H1 (cell line): Measurements from ENCODE around the gene RECK. TPM values are rescaled to one million over a fixed set of nuclear protein-coding genes. Genes with fewer than 3 reads are reported as not detected.

Experiments
- CBX8 ChIP-seq: fragments of 300-800, 300-1000 bp; sonication (generic); IDR thresholded peaks from 2 replicates; pipeline ENCODE4 v1.7.1; 2016; ENCODE audit warnings: low read depth, low read length, borderline replicate concordance
- SIRT6 ChIP-seq: IDR thresholded peaks from one replicate; pipeline ENCODE4 v1.7.1; 2012; ENCODE audit warnings: low read length, inconsistent platforms
- polyA plus RNA-seq, 7 experiments: library from polyadenylated mRNA; depleted of rRNA in 3 of 7; stranded (reverse) in 5 of 7; unstranded in 2 of 7; fragments of >200 nt in 5 of 7; fragments of 200-250 nt in 2 of 7; gene quantifications; 1 replicate in 5 of 7; 2 replicates in 1 of 7; 4 replicates in 1 of 7; pipeline versions ENCODE4 v1.2.1 to v1.2.3, GENCODE V29; 2011 to 2013; ENCODE audit warnings: missing spikeins in 2 of 7, mixed read lengths in 2 of 7
- total RNA-seq: library from RNA; stranded (reverse); fragmentation: NEBNext Ultra II Directional; extraction: Animal tissue kit (Norgen Biotek cat#: 25700); gene quantifications from 2 replicates; pipeline ENCODE4 v1.2.1, GENCODE V29; 2021
- TF ChIP-seq, protein P1 (sequence below), 3 experiments: IDR thresholded peaks; 1 replicate in 2 of 3; 2 replicates in 1 of 3; pipeline versions ENCODE4 v1.5.1 to v1.6.1; 2011; ENCODE audit warnings: low read length in 3 of 3, mild to moderate bottlenecking in 3 of 3, inconsistent platforms in 2 of 3, low read depth in 1 of 3, moderate library complexity in 1 of 3; ENCODE audit not compliant: insufficient read depth in 1 of 3; ENCODE audit errors: control extremely low read depth in 1 of 3
- TF ChIP-seq, protein P2 (sequence below): IDR thresholded peaks from 2 replicates; pipeline ENCODE4 v1.6.1; 2012; ENCODE audit warnings: inconsistent platforms
- TF ChIP-seq, protein P3 (sequence below): IDR thresholded peaks from 2 replicates; pipeline ENCODE4 v1.6.1; 2011; ENCODE audit warnings: low read length, improper control_type of control experiment

Gene RECK
- total and polyA plus RNA-seq, 2 of the 8 experiments (the other 6 are each of a cell fraction or from before 2014, with no cell fraction given): 5.4 to 9.8 TPM

DNA sequence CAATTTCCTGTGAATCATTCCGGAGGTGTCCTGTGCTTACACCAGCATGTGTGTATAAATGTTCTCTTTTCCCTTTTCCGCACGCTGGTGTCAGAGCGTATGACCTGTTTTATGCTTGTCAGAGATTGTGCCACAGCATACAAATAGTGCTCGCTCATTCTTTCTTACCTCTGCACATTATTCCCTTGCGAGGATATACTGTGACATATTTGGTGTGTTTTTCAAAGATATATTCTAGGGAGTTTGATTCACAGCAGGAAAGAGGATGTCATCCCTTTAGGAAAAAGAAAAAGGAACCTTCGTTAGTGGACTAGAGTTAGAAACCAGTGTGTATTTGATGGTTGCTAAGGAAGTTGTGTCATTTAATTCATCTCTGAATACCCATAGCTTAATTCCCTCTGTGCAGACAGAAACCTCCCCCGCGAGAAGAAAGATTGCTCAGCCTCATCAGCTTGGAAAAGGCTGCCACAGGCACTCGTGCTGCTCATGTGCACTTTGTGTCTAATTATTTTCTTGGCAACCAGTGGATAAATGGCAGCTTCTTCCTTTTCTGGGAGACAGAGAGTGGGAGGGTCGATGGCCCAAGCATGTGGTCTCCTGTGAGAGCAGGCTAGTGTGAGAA is 117.7 kb downstream of the RECK start (continued):
- TF ChIP-seq, protein P1, sequence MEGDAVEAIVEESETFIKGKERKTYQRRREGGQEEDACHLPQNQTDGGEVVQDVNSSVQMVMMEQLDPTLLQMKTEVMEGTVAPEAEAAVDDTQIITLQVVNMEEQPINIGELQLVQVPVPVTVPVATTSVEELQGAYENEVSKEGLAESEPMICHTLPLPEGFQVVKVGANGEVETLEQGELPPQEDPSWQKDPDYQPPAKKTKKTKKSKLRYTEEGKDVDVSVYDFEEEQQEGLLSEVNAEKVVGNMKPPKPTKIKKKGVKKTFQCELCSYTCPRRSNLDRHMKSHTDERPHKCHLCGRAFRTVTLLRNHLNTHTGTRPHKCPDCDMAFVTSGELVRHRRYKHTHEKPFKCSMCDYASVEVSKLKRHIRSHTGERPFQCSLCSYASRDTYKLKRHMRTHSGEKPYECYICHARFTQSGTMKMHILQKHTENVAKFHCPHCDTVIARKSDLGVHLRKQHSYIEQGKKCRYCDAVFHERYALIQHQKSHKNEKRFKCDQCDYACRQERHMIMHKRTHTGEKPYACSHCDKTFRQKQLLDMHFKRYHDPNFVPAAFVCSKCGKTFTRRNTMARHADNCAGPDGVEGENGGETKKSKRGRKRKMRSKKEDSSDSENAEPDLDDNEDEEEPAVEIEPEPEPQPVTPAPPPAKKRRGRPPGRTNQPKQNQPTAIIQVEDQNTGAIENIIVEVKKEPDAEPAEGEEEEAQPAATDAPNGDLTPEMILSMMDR (IDR thresholded peaks at IDR 0.05; ENCODE audit: control extremely low read depth in 1 of 3, insufficient read depth in 1 of 3, low read depth in 1 of 3, low read length in 3 of 3): no peak
- no peak for TF ChIP-seq CBX8
- TF ChIP-seq SIRT6: no peak
- TF ChIP-seq, protein P2, sequence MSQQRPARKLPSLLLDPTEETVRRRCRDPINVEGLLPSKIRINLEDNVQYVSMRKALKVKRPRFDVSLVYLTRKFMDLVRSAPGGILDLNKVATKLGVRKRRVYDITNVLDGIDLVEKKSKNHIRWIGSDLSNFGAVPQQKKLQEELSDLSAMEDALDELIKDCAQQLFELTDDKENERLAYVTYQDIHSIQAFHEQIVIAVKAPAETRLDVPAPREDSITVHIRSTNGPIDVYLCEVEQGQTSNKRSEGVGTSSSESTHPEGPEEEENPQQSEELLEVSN: no peak
- TF ChIP-seq, protein P3, sequence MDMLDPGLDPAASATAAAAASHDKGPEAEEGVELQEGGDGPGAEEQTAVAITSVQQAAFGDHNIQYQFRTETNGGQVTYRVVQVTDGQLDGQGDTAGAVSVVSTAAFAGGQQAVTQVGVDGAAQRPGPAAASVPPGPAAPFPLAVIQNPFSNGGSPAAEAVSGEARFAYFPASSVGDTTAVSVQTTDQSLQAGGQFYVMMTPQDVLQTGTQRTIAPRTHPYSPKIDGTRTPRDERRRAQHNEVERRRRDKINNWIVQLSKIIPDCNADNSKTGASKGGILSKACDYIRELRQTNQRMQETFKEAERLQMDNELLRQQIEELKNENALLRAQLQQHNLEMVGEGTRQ: no peak
